Measurements from ENCODE around the gene PRUNE2. TPM values are rescaled to one million over a fixed set of nuclear protein-coding genes. Genes with fewer than 3 reads are reported as not detected.
A peak's percentile ranks its signal among the peaks of the same experiment; 100 is the strongest.

The PRUNE2 gene
- polyA plus RNA-seq, 1 donor from 2014 or later: not detected

DNA sequence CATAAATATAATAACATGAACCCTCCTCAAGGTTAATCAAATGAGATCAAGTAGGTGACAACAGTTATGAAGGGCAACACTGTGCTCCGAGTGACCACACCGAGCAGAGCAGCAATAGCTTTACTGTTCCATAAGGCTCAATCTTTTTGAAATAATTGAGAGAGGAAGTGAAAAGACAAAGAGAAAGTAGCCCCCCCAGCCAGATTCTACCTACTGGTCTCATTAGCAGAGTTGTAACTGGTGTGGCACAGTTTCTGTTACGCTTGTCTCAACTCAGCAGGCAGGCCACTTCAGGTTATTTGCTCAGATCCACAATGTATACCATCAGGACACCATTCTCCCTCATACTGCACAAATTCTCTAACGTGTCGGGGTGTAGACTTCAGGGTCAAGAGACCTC is 14.0 kb downstream of the PRUNE2 start:
- Mint-ChIP-seq H3K4me3 (no peak overlapping the region), H3K9me3 (no peaks in the 10 kb centered on the region), H3K27ac (no peak overlapping the region), H3K27me3 (peaks cover 3% of the 10 kb centered on the region), H3K36me3 (no peaks in the 10 kb centered on the region), H3K4me1 (peaks cover 3 to 7% (median 6%) of the 10 kb centered on the region in 3 donors)

DNA sequence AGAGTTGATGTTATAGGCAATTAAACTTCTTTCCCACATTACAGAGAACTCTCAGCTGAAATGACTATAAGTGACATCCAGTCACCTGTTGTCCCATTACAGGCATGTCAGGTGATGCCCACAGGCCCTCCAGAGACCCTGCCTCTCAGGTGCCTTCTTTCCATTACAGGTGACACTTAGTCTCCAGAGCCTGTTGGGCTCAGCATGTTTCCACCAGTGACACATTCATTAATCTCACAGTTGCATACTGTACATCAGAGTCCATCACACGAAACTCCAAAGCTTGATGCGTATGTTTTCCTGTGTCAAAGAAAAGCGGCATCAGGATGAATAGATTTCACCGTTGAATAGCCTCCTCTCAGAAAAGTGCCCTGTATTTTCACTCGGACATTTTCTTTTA is 14.6 kb downstream of the PRUNE2 start:
- no peak overlapping the region for H3K4me3 Mint-ChIP-seq
- no peaks in the 10 kb centered on the region for H3K9me3 Mint-ChIP-seq
- H3K36me3 Mint-ChIP-seq: no peaks in the 10 kb centered on the region
- H3K4me1 Mint-ChIP-seq: peaks cover 3 to 7% (median 6%) of the 10 kb centered on the region in 3 donors
- no peak overlapping the region for H3K27ac Mint-ChIP-seq
- H3K27me3 Mint-ChIP-seq: no peaks in the 10 kb centered on the region

DNA sequence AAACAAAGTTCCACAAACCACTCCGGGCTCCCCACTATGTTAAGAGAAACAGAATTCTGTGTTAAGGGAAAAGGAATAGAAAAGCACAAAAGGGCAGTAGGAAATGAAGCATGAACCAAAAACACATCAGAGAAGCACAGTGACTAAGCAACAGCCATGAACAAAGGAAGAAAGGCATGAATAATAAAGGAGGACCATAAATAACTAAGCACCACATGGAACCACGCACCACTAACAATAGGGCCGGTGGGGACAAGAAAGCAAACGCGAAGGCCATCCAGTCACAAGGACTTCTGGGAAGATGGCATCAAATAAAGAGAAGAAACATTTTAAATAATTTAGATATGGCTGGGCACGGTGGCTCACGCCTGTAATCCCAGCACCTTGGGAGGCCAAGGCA is 18.0 kb downstream of the PRUNE2 start:
- Mint-ChIP-seq H3K27me3 (no peaks in the 10 kb centered on the region), H3K36me3 (no peaks in the 10 kb centered on the region), H3K27ac (no peak overlapping the region), H3K4me3 (peak overlapping the region in 2 of 4 donors; percentile 13 to 28), H3K9me3 (no peaks in the 10 kb centered on the region), H3K4me1 (peaks cover 3 to 11% (median 9%) of the 10 kb centered on the region in 3 donors)

DNA sequence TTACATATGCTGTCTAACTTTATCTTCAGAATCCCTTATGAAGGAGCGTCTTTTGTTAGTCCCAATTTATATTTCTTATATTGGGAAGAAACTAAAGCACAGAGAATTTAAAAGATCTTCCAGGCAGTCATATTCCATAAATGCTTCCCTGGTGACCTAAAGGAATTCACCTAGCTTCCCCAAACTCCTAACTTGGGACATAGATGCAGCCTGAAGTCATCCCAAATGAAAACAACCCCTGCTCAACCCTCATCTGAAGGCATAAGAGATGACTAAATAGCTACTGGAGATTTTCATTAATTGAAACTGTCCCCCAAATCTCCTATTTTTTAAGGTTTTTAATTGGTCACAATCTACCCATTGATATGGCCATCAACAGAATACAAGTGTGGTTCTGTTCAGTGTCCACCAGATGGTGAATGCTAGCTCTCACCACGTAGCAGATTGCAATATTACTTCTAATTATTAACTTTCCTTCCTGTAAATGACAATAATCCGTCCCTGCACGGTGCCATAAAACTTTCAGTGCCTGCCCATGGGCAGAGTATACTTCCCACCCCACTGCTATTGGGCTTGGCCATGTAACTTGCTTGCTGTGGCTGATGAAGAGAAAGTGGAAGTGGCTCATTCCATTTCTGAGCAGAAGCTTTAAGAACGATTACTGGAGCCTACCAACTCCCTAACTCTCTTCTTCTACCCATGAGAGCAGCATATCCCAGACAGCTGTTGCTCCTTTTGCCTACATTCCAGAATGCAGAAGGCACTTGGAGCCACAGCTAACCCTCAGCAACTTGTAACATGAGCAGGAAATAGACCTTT is 18.7 kb downstream of the PRUNE2 start:
- H3K27me3 Mint-ChIP-seq: no peaks in the 10 kb centered on the region
- no peaks in the 10 kb centered on the region for H3K9me3 Mint-ChIP-seq
- H3K4me1 Mint-ChIP-seq: peaks cover 10 to 18% (median 17%) of the 10 kb centered on the region in 3 donors
- H3K36me3 Mint-ChIP-seq: no peaks in the 10 kb centered on the region
- H3K4me3 Mint-ChIP-seq: peak overlapping the region in 2 of 4 donors; percentile 28 to 45
- H3K27ac Mint-ChIP-seq: no peak overlapping the region

DNA sequence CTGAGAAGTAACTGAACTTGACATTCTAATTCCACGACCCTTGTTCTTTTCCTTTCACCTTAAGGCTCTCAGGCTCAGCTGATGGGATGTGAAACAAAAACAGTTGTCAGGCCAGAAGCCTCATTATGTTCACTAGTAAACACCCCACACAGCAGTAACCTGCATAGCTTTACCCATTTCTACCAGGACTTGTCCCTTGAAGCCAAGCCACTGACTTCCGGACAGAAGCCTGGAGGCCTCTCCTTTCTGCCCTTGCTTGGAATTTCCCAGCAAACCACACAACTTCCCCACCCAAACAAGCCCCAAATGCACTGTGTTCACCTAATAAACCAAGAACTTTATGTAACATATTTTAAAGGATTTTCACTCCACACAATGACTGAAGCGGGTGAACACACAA is 19.6 kb downstream of the PRUNE2 start:
- no peaks in the 10 kb centered on the region for H3K9me3 Mint-ChIP-seq
- peaks cover 10 to 18% (median 18%) of the 10 kb centered on the region in 3 donors for H3K4me1 Mint-ChIP-seq
- H3K27ac Mint-ChIP-seq: no peak overlapping the region
- no peak overlapping the region for H3K4me3 Mint-ChIP-seq
- H3K27me3 Mint-ChIP-seq: no peaks in the 10 kb centered on the region
- no peaks in the 10 kb centered on the region for H3K36me3 Mint-ChIP-seq

DNA sequence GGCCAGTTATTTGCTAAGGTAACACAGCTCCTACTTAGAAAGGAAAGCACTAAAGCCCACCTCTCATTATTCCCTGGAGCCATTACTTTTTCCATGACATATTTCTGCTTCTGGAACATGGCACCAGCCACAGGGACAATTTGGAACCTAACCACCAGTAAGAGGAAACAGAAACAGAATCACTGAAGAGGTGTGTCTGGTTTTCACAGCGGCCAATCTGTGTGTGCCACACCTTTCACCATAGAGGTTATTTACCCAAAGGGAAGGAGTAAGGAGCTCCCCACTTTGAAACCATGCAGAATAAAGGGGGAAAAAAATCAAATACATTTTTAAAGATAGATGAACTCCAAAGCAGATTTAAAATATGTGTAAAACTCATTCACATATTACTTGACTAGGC is 21.1 kb downstream of the PRUNE2 start:
- Mint-ChIP-seq H3K4me1 (peaks cover 10 to 18% (median 18%) of the 10 kb centered on the region in 3 donors), H3K27me3 (no peaks in the 10 kb centered on the region), H3K9me3 (no peaks in the 10 kb centered on the region), H3K36me3 (no peaks in the 10 kb centered on the region), H3K4me3 (no peak overlapping the region), H3K27ac (no peak overlapping the region)

DNA sequence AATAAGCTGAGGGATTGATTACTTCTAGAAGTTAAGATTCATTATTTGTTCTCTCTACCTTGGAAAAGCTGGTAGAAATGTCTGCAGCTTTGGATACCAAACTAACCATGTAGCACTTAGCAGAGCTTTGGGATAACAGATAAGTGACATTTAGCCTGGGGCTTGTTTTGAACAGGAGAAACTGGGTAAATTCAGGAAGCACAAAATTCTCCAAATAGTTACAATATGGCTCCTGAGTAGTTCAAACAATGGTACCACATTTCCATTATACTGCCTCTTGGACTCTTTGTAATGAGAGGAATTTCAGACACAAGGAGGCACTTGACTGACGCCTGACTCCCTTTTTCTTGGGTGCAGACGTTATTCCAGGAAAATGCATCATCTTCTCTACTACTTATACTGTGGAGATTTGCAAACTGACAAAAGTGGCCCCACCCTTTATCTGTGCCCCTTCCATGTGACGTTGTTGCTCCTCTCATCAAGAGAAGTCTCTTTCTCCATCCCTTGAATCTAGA is 22.5 kb downstream of the PRUNE2 start:
- Mint-ChIP-seq H3K4me1 (peaks cover 10 to 18% (median 18%) of the 10 kb centered on the region in 3 donors), H3K4me3 (no peak overlapping the region), H3K27me3 (peaks cover 2% of the 10 kb centered on the region), H3K36me3 (no peaks in the 10 kb centered on the region), H3K9me3 (no peaks in the 10 kb centered on the region), H3K27ac (no peak overlapping the region)

DNA sequence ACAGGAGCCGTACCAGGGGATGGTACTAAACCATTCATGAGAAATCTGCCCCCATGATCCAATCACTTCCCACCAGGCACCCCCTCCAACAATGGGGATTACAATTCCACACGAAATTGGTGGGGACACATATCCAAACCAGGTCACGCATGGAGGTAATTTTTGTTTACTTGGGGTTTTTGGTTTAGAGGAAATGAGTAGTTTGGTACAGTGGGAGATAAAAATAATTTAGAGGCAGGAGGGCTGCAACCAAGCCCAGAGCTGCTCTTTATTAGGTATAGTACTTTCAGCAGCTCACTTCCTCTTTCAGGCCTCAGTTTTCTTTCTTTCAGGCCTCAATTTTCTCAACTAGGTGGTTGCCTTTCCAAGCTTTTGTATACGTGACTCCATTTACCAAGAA is 23.2 kb downstream of the PRUNE2 start:
- no peaks in the 10 kb centered on the region for H3K36me3 Mint-ChIP-seq
- H3K27me3 Mint-ChIP-seq: peaks cover 2% of the 10 kb centered on the region
- peak overlapping the region in 1 of 4 donors; percentile 30 for H3K4me3 Mint-ChIP-seq
- no peaks in the 10 kb centered on the region for H3K9me3 Mint-ChIP-seq
- no peak overlapping the region for H3K27ac Mint-ChIP-seq
- peaks cover 10 to 18% (median 14%) of the 10 kb centered on the region in 3 donors for H3K4me1 Mint-ChIP-seq

DNA sequence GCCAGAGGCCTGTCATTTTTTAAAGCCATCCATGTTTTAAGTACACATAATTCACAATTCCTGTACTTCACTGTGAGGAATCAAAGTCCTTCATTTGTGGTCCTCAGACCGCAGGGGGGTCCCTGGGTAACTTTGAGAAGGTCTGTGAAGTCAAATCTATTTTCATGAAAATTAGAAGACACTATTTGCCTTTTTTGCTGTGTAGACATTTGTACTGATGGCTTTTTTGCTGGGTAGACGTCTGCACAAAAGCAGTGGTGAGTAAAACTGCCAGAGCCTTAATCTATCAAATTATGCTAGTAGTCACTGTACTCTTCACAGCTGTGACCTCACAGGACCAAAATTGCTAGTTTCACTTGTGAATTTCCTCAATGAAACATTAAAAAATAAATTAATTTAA is 25.7 kb downstream of the PRUNE2 start:
- no peak overlapping the region for H3K4me3 Mint-ChIP-seq
- H3K27ac Mint-ChIP-seq: no peak overlapping the region
- H3K36me3 Mint-ChIP-seq: no peaks in the 10 kb centered on the region
- H3K4me1 Mint-ChIP-seq: peaks cover 7 to 11% (median 11%) of the 10 kb centered on the region in 3 donors
- peaks cover 3% of the 10 kb centered on the region for H3K27me3 Mint-ChIP-seq
- H3K9me3 Mint-ChIP-seq: no peaks in the 10 kb centered on the region

DNA sequence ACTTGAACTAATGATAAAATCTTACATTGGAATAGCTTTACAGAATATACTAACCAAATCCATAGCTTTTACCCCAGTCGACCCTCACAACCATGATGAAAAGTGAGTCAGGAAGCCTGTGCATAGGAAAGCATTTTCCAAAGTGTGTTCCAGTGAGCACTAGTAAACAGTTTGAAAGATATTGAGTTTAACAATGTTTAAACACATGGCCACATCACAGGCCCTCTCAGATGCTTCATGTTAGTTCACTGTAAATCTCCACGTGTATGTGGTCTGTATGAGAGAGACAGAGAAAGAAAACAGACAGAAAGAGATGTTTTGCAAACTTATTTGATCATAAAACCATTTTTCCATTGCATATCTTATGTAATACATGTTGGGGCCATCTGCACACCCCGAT is 27.0 kb downstream of the PRUNE2 start:
- Mint-ChIP-seq H3K4me3 (no peak overlapping the region), H3K4me1 (peaks cover 7 to 11% (median 11%) of the 10 kb centered on the region in 3 donors), H3K27ac (no peak overlapping the region), H3K36me3 (no peaks in the 10 kb centered on the region), H3K9me3 (no peaks in the 10 kb centered on the region), H3K27me3 (peaks cover 3% of the 10 kb centered on the region)

DNA sequence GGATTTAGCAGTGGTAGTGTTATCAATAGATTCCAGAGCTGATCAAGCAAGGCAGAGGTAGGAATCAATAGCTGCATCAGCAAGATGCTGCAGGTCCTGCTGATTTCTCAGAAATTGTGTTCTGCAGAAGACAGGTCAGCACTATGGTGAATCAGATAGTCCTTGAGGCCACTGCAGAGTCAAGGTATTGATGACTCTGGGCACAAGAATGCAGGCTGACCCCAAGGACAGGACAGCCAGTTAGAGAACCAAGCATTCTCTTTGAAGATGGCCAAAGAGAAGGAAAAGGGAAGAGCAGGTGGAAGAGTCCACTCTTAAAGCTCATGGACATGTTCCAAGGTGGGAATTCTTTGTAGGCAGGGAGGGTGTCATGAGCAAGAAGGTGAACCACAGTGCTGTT is 28.0 kb downstream of the PRUNE2 start:
- H3K4me3 Mint-ChIP-seq: no peak overlapping the region
- H3K27ac Mint-ChIP-seq: no peak overlapping the region
- H3K36me3 Mint-ChIP-seq: no peaks in the 10 kb centered on the region
- H3K9me3 Mint-ChIP-seq: no peaks in the 10 kb centered on the region
- H3K4me1 Mint-ChIP-seq: peaks cover 7 to 8% (median 7%) of the 10 kb centered on the region in 3 donors
- peaks cover 5% of the 10 kb centered on the region for H3K27me3 Mint-ChIP-seq

DNA sequence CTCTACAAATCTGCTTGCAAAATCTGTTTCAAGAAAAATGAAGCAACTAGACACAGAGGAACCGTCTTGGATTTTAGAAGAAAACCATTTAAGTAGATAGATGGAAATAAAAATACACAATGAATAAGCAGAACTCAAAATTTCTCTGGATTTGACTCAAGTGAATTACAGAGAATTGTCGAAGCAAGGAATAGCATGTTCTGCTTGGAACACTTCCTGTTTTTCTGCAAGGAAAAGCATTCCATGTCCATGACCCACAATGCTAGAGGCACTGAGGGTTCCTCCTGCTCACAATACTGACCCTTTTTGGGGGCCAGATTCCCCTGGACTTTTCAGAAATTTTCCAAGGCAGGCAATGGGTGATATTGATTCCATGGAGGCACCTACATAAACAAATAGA is 29.8 kb downstream of the PRUNE2 start:
- no peak overlapping the region for H3K27ac Mint-ChIP-seq
- H3K36me3 Mint-ChIP-seq: no peaks in the 10 kb centered on the region
- H3K9me3 Mint-ChIP-seq: no peaks in the 10 kb centered on the region
- H3K4me1 Mint-ChIP-seq: no peaks in the 10 kb centered on the region
- H3K27me3 Mint-ChIP-seq: peaks cover 5% of the 10 kb centered on the region
- H3K4me3 Mint-ChIP-seq: no peak overlapping the region

DNA sequence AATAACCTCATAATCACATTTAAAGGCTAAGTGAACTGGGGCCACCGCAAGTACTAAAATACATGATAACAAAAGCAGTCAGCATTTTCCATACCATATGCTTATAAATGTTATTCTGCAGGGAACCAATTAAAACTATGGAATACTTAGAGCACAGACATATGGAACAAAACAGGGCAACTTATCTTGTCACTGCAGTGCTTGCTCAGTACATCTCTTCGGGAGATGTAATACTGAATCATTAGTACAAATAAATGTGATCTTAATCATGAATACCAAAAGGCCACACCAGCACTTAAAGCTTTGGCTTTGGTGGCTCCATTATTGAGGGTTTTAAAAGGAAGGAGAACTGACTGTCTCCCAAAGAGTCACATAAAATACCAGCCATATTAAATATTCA is 32.1 kb downstream of the PRUNE2 start:
- Mint-ChIP-seq H3K4me3 (no peak overlapping the region), H3K27me3 (peaks cover 4% of the 10 kb centered on the region), H3K36me3 (no peaks in the 10 kb centered on the region), H3K9me3 (no peaks in the 10 kb centered on the region), H3K4me1 (no peaks in the 10 kb centered on the region), H3K27ac (no peak overlapping the region)

DNA sequence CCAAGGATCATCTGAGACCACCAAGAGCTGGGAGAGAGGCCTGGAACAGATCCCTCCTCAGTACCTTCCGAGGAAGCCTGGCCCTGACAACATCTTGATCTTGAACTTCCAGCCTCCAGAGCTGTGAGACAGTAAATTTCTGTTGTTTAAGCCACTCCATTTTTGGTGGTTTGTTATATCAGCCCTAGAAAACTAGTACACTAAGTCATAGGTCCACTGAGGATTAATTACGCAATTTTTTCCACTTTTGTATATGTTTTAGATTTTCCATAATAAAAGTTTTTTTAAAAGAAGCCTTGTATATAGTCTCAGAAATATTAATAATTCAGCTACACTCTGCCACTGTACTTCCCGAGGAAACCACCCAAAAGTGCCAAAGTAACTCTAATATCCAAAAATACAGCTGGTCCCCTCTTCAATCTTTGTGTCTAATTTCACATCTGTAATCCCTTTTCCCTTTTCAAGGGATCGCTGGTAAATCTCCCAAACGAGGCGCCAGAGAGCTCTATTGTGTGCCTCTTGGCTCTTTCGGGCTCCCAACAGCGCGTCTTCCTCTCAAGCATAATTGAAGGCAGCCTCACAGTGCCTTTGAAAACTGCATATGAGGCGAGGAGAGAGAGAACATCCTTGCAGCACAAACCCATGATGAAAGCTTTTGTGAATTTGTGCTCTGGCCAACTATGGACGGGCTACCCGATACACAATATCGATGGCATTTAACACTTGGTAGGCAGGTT is 32.7 kb downstream of the PRUNE2 start:
- Mint-ChIP-seq H3K9me3 (no peaks in the 10 kb centered on the region), H3K36me3 (no peaks in the 10 kb centered on the region), H3K27me3 (peaks cover 6% of the 10 kb centered on the region), H3K27ac (peak overlapping the region in 1 of 3 donors; percentile 27), H3K4me3 (no peak overlapping the region), H3K4me1 (no peaks in the 10 kb centered on the region)

DNA sequence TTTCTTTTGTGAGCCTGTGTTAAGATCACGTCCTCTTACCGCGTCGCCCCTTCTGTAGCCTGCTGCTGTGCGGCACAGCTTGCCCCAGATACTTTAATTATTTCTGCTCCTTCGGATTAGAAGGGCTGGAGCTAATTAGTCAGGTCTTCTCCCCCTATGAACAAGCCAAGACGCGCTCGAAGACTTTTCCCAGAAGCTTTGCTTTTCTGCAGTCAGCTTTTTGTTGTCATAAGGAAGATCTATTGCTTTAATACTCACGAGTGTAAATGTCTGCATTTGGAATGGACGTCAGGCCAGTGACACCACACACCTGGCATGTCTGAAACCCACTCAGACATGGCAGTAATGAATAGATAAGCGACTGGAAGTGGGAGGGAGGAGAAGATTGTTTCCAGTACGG is 37.0 kb downstream of the PRUNE2 start:
- no peak overlapping the region for H3K4me3 Mint-ChIP-seq
- no peaks in the 10 kb centered on the region for H3K4me1 Mint-ChIP-seq
- peaks cover 7% of the 10 kb centered on the region for H3K27me3 Mint-ChIP-seq
- no peaks in the 10 kb centered on the region for H3K36me3 Mint-ChIP-seq
- no peaks in the 10 kb centered on the region for H3K9me3 Mint-ChIP-seq
- no peak overlapping the region for H3K27ac Mint-ChIP-seq

Data from IgD-negative memory B cell (primary cell).